A549 (cell line): ENCODE measurements around the gene CERS6. TPM values are rescaled to one million over a fixed set of nuclear protein-coding genes. Genes with fewer than 3 reads are reported as not detected.

Source experiments
- ATAC-seq, 2 experiments: fragments of 200-7000 bp in 1 of 2; fragments of >200 bp in 1 of 2; cut with Nextera tagmentation in 1 of 2; cut with Tn5 transposase in 1 of 2; 3 replicates each; pipeline versions ENCODE4 v1.8.0 to v1.9.1; 2018 to 2020; ENCODE audit warnings: mild to moderate bottlenecking in 1 of 2, moderate library complexity in 1 of 2
- CTCF ChIA-PET: fragments of 300-600 bp; sonication (Branson Sonifier 250); formaldehyde crosslinking; extraction: SDS; loops from one replicate; lab custom pipeline; 2021; ENCODE audit warnings: antibody characterized with exemption, inconsistent platforms; lab: Yijun Ruan, JAX
- POLR2A ChIA-PET: fragments of 350-600 bp; formaldehyde crosslinking; extraction: SDS; loops from one replicate; lab custom pipeline; 2021; ENCODE audit warnings: antibody characterized with exemption, inconsistent platforms; lab: Yijun Ruan, JAX
- DNase-seq, 2 experiments: peaks; one replicate each; pipeline versions ENCODE4 v3.0.0 to v3.0.0-alpha.2; 2011 to 2016; ENCODE audit warnings: low read depth in 1 of 2, low spot score in 1 of 2
- FAIRE-seq: peaks from 2 replicates; lab custom pipeline; 2011; peaks lifted over from hg19 to GRCh38; lab: Jason Lieb, UNC
- H3K27ac ChIP-seq, 2 experiments: fragments of >200 bp; sonication (Bioruptor Twin); formaldehyde crosslinking; 3 replicates each; pipeline ENCODE4 v1.5.1; 2016 to 2017
- H3K4me1 ChIP-seq: fragments of >200 bp; sonication (Bioruptor Twin); formaldehyde crosslinking; 3 replicates; pipeline ENCODE4 v1.6.1; 2016
- H3K4me2 ChIP-seq: fragments of >200 bp; sonication (Bioruptor Twin); formaldehyde crosslinking; 3 replicates; pipeline ENCODE4 v1.6.1; 2016
- H3K4me3 ChIP-seq: fragments of >200 bp; sonication (Bioruptor Twin); formaldehyde crosslinking; 3 replicates; pipeline ENCODE4 v1.5.1; 2016
- H3K9me3 ChIP-seq: fragments of >200 bp; sonication (Bioruptor Twin); formaldehyde crosslinking; 3 replicates; pipeline ENCODE4 v1.6.1; 2016
- BHLHE40 ChIP-seq: IDR thresholded peaks from 2 replicates; pipeline ENCODE4 v1.6.1; 2012; ENCODE audit warnings: low read depth, low read length, inconsistent platforms
- CBX8 ChIP-seq: fragments of 200-600 bp; sonication (generic); IDR thresholded peaks from 2 replicates; pipeline ENCODE4 v1.6.1; 2016
- CEBPB ChIP-seq, 2 experiments: fragments of >200 bp in 1 of 2; sonication (Bioruptor Twin) in 1 of 2; formaldehyde crosslinking in 1 of 2; IDR thresholded peaks; 2 replicates each; pipeline ENCODE4 v1.6.1; 2012 to 2016
- ESRRA ChIP-seq: fragments of 150-350 bp; IDR thresholded peaks from 2 replicates; pipeline ENCODE4 v1.6.1; 2014; ENCODE audit warnings: mild to moderate bottlenecking, low read length, borderline replicate concordance
- HDAC2 ChIP-seq: fragments of 200-600 bp; sonication (generic); IDR thresholded peaks from 2 replicates; pipeline ENCODE4 v1.6.1; 2016
- MAFK ChIP-seq: fragments of 450-650 bp; IDR thresholded peaks from 2 replicates; pipeline ENCODE4 v1.6.1; 2014; ENCODE audit not compliant: partially characterized antibody
- MYC ChIP-seq: IDR thresholded peaks from 2 replicates; pipeline ENCODE4 v1.6.1; 2012; ENCODE audit warnings: mild to moderate bottlenecking, inconsistent platforms, low read length, improper control_type of control experiment, borderline replicate concordance
- NFE2L2 ChIP-seq: fragments of 150-350 bp; conservative IDR thresholded peaks from 2 replicates; pipeline ENCODE4 v1.6.1; 2014; ENCODE audit warnings: low read length
- NPAS2 ChIP-seq: fragments of 250-450 bp; sonication (Bioruptor Pico); IDR thresholded peaks from 2 replicates; pipeline ENCODE4 v1.8.0; 2022; ENCODE audit warnings: mild to moderate bottlenecking, moderate library complexity, borderline replicate concordance
- POLR2A ChIP-seq: IDR thresholded peaks from 2 replicates; pipeline ENCODE4 v1.6.1; 2012; ENCODE audit warnings: mild to moderate bottlenecking, low read length
- POLR2AphosphoS2 ChIP-seq: conservative IDR thresholded peaks from 2 replicates; pipeline ENCODE4 v1.6.1; 2012; ENCODE audit warnings: low read length, improper control_type of control experiment, inconsistent platforms
- RAD21 ChIP-seq, 2 experiments: fragments of >200 bp in 1 of 2; sonication (Bioruptor Twin) in 1 of 2; formaldehyde crosslinking in 1 of 2; IDR thresholded peaks in 1 of 2; conservative IDR thresholded peaks in 1 of 2; 2 replicates in 1 of 2; 3 replicates in 1 of 2; pipeline ENCODE4 v1.6.1; 2012 to 2018; ENCODE audit warnings: inconsistent platforms in 1 of 2
- RNF2 ChIP-seq: fragments of 200-600 bp; sonication (generic); IDR thresholded peaks from 2 replicates; pipeline ENCODE4 v1.6.1; 2016; ENCODE audit warnings: low read depth, mild to moderate bottlenecking, antibody characterized with exemption, moderate library complexity, borderline replicate concordance
- SREBF2 ChIP-seq: fragments of 450-650 bp; IDR thresholded peaks from 2 replicates; pipeline ENCODE4 v1.6.1; 2014; ENCODE audit warnings: mild to moderate bottlenecking, moderate library complexity
- WGBS: methylation state at CpG from one replicate; pipeline ENCODE4 v1.1.6; 2017; ENCODE audit errors: missing lambda C conversion rate; 5-methylcytosine and 5-hydroxymethylcytosine counted together
- polyA plus RNA-seq, 4 experiments: library from polyadenylated mRNA; depleted of rRNA in 3 of 4; stranded (reverse); fragments of >200 nt; fragmentation: RNase III in 1 of 4; extraction: RNeasy Plus Mini Kit Qiagen cat#74134 plus additional on column Dnase treatment in 1 of 4; gene quantifications; 2 replicates in 3 of 4; 3 replicates in 1 of 4; pipeline ENCODE4 v1.2.3, GENCODE V29; 2011 to 2017
- TF ChIP-seq, protein P1 (sequence below): IDR thresholded peaks from 2 replicates; pipeline ENCODE4 v1.6.1; 2012; ENCODE audit warnings: low read depth, borderline replicate concordance
- TF ChIP-seq, protein P2 (sequence below): fragments of 450-650 bp; IDR thresholded peaks from 2 replicates; pipeline ENCODE4 v1.6.1; 2014; ENCODE audit warnings: antibody characterized with exemption
- TF ChIP-seq, protein P3 (sequence below): fragments of 250-450 bp; sonication (Bioruptor Pico); IDR thresholded peaks from 2 replicates; pipeline ENCODE4 v1.5.0; 2021; ENCODE audit warnings: mild to moderate bottlenecking, moderate library complexity, borderline replicate concordance
- TF ChIP-seq, protein P4 (sequence below): IDR thresholded peaks from 2 replicates; pipeline ENCODE4 v1.6.1; 2012
- TF ChIP-seq, protein P5 (sequence below): fragments of >200 bp; sonication (Bioruptor Twin); formaldehyde crosslinking; IDR thresholded peaks from 3 replicates; pipeline ENCODE4 v1.6.1; 2016
- TF ChIP-seq, protein P6 (sequence below): fragments of 250-450 bp; sonication (Bioruptor Pico); IDR thresholded peaks from 2 replicates; pipeline ENCODE4 v1.5.0; 2020; ENCODE audit warnings: low read depth, mild to moderate bottlenecking, moderate library complexity
- TF ChIP-seq, protein P7 (sequence below): fragments of 150-350 bp; IDR thresholded peaks from 2 replicates; pipeline ENCODE4 v1.6.1; 2014; ENCODE audit warnings: low read depth, mild to moderate bottlenecking, low read length

CERS6 gene
- polyA plus RNA-seq, 2 of the 4 experiments (the other 2 are of a cell fraction) = 12.0 to 16.9 TPM

DNA sequence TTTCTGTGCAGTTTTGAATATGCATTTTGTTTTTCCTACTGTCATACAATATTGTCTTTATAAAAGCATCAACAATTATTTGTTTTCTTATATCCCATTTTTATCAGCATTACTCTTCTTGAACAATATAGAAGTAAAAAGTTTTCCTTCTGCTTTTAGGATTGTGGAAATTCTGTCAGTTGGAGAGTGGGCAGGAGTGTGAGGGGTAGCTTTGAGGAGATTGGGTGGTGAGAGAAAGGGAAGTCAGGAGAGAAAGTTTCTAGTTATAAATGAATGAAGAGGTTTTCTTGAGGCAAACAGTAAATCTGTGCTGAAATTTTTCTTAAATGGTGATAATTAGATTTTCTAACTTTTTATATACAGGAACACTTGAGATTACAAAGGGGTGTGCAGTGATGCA is 194.7 kb downstream of the CERS6 start (continued):
- TF ChIP-seq, protein P1, sequence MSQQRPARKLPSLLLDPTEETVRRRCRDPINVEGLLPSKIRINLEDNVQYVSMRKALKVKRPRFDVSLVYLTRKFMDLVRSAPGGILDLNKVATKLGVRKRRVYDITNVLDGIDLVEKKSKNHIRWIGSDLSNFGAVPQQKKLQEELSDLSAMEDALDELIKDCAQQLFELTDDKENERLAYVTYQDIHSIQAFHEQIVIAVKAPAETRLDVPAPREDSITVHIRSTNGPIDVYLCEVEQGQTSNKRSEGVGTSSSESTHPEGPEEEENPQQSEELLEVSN = no peak
- TF ChIP-seq MYC = no peak
- TF ChIP-seq, protein P2, sequence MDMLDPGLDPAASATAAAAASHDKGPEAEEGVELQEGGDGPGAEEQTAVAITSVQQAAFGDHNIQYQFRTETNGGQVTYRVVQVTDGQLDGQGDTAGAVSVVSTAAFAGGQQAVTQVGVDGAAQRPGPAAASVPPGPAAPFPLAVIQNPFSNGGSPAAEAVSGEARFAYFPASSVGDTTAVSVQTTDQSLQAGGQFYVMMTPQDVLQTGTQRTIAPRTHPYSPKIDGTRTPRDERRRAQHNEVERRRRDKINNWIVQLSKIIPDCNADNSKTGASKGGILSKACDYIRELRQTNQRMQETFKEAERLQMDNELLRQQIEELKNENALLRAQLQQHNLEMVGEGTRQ = no peak
- no peak for TF ChIP-seq HDAC2
- TF ChIP-seq, protein P3, sequence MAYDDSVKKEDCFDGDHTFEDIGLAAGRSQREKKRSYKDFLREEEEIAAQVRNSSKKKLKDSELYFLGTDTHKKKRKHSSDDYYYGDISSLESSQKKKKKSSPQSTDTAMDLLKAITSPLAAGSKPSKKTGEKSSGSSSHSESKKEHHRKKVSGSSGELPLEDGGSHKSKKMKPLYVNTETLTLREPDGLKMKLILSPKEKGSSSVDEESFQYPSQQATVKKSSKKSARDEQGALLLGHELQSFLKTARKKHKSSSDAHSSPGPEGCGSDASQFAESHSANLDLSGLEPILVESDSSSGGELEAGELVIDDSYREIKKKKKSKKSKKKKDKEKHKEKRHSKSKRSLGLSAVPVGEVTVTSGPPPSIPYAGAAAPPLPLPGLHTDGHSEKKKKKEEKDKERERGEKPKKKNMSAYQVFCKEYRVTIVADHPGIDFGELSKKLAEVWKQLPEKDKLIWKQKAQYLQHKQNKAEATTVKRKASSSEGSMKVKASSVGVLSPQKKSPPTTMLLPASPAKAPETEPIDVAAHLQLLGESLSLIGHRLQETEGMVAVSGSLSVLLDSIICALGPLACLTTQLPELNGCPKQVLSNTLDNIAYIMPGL (CRISPR knock-in tag) = no peak
- TF ChIP-seq SREBF2 = no peak

DNA sequence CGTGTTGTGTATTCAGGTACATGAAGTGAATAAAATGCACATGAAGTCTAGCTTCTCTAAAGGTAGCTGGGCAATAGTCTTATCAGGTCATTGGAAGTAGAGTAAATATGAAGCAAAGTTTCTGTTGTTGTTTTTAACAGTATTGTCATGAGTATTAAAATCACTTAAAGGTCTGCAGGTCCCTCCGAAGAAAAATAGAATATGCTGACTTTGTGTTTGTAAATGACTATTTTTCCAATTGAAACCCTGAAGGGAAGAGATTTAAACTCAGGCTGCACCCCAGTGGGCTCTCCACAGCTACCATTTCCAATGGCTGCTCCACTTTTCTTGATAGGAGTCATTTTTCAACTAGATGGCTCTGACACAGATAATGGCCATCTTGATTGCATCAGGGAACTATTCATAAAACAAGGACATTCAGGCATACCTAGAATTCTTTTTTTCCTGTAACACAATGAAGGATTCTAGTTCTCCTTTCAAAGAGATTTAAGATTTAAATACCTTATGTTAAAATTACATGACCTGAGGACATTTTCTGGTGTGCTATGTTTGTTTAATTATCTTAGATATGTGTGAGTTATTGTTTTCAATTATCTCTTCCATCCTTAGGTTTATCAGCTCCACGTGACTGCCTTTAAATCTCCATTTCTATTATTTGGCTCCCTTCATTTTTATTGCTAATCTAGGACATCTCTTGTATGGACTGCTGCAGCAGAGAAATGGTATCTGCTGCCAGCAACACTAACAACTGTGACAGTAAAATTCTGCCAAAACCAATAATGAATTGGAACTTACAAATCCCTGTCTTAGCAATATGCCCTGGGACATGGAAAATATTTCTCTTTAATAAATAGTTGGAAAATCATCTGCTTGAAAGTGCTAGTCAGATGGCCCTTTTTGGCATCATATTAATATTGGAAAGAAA is 197.2 kb downstream of the CERS6 start:
- Histone ChIP-seq H3K9me3 (no peaks in the 10 kb centered on the region), H3K4me2 (no peak overlapping the region), H3K27ac (no peak overlapping the region), H3K4me1 (no peaks in the 10 kb centered on the region), H3K4me3 (no peak overlapping the region)
- DNase-seq (no peak), FAIRE-seq (no peak), ATAC-seq (no peak)
- TF ChIP-seq RAD21 (conservative IDR thresholded peaks at IDR 0.05 in 1 of 2, IDR thresholded peaks at IDR 0.05 in 1 of 2) (no peak), MAFK (peak; percentile 36), CBX8 (no peak), ESRRA (no peak), MYC (no peak), POLR2AphosphoS2 (no peak)
- TF ChIP-seq, protein P3 (CRISPR knock-in tag) = no peak
- TF ChIP-seq, protein P4, sequence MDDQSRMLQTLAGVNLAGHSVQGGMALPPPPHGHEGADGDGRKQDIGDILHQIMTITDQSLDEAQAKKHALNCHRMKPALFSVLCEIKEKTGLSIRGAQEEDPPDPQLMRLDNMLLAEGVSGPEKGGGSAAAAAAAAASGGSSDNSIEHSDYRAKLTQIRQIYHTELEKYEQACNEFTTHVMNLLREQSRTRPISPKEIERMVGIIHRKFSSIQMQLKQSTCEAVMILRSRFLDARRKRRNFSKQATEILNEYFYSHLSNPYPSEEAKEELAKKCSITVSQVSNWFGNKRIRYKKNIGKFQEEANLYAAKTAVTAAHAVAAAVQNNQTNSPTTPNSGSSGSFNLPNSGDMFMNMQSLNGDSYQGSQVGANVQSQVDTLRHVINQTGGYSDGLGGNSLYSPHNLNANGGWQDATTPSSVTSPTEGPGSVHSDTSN = no peak
- 88% methylated on average over 3 of the region's 3 CpGs for WGBS
- ChIA-PET CTCF (no interaction called here), POLR2A (no interaction called here)

DNA sequence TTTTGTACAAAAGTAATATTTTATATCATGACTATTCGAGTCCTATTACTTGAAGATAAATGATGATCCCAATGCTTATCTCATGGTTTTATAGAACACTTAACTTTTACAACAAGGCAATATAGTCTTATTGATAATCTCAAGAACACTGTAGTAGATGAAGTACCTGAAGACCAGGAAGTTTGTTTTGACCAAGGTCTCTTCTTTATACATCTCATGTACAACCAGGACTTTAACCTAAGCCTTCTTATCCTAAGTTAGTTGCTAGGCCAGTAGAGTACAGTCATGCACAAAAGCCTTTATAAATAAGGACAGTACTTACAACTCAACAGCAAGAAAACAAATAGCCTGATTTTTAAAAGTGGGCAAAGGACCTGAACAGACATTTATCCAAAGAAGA is 198.6 kb downstream of the CERS6 start:
- ChIA-PET POLR2A (no interaction called here), CTCF (no interaction called here)
- DNase-seq (no peak), FAIRE-seq (no peak), ATAC-seq (no peak)
- Histone ChIP-seq H3K4me3 (no peak overlapping the region), H3K4me1 (no peaks in the 10 kb centered on the region), H3K4me2 (no peak overlapping the region), H3K27ac (no peak overlapping the region), H3K9me3 (no peaks in the 10 kb centered on the region)
- 78% methylated on average over 1 of the region's 1 CpG for WGBS
- TF ChIP-seq CEBPB (IDR thresholded peaks at IDR 0.05) (no peak), HDAC2 (no peak), NFE2L2 (no peak), BHLHE40 (no peak), POLR2A (no peak), NPAS2 (CRISPR knock-in tag) (no peak), MYC (no peak), RNF2 (no peak)
- TF ChIP-seq, protein P3 (CRISPR knock-in tag) = no peak
- TF ChIP-seq, protein P5, sequence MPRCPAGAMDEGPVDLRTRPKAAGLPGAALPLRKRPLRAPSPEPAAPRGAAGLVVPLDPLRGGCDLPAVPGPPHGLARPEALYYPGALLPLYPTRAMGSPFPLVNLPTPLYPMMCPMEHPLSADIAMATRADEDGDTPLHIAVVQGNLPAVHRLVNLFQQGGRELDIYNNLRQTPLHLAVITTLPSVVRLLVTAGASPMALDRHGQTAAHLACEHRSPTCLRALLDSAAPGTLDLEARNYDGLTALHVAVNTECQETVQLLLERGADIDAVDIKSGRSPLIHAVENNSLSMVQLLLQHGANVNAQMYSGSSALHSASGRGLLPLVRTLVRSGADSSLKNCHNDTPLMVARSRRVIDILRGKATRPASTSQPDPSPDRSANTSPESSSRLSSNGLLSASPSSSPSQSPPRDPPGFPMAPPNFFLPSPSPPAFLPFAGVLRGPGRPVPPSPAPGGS = no peak
- TF ChIP-seq, protein P6, sequence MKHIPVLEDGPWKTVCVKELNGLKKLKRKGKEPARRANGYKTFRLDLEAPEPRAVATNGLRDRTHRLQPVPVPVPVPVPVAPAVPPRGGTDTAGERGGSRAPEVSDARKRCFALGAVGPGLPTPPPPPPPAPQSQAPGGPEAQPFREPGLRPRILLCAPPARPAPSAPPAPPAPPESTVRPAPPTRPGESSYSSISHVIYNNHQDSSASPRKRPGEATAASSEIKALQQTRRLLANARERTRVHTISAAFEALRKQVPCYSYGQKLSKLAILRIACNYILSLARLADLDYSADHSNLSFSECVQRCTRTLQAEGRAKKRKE (CRISPR knock-in tag) = no peak
- TF ChIP-seq, protein P7, sequence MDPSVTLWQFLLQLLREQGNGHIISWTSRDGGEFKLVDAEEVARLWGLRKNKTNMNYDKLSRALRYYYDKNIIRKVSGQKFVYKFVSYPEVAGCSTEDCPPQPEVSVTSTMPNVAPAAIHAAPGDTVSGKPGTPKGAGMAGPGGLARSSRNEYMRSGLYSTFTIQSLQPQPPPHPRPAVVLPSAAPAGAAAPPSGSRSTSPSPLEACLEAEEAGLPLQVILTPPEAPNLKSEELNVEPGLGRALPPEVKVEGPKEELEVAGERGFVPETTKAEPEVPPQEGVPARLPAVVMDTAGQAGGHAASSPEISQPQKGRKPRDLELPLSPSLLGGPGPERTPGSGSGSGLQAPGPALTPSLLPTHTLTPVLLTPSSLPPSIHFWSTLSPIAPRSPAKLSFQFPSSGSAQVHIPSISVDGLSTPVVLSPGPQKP = no peak
